ENCODE data around the gene SNPH.

DNA sequence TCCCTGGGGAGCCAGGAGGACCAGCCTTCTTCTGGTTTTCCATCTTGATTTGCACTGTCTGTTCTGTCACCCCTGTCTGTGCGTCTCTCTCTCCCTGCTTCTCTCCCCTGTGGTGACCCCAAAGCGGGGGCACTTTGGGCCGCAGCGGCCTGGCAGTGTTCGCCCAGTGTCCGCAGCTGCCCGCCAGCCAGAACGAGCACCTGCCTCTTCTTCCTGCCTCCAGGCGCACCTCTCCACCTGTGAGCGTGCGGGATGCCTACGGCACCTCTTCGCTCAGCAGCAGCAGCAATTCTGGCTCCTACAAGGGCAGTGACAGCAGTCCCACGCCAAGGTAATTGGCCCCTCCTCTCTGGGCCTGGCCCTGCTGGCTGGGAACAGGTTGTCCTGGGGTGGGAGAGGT, 30.8 kb downstream of the SNPH start:
- TF ChIP-seq, protein P1, sequence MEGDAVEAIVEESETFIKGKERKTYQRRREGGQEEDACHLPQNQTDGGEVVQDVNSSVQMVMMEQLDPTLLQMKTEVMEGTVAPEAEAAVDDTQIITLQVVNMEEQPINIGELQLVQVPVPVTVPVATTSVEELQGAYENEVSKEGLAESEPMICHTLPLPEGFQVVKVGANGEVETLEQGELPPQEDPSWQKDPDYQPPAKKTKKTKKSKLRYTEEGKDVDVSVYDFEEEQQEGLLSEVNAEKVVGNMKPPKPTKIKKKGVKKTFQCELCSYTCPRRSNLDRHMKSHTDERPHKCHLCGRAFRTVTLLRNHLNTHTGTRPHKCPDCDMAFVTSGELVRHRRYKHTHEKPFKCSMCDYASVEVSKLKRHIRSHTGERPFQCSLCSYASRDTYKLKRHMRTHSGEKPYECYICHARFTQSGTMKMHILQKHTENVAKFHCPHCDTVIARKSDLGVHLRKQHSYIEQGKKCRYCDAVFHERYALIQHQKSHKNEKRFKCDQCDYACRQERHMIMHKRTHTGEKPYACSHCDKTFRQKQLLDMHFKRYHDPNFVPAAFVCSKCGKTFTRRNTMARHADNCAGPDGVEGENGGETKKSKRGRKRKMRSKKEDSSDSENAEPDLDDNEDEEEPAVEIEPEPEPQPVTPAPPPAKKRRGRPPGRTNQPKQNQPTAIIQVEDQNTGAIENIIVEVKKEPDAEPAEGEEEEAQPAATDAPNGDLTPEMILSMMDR (IDR thresholded peaks at IDR 0.05): no peak
- no peak for TF ChIP-seq POLR2A (IDR thresholded peaks at IDR 0.05)
